Common myeloid progenitor, CD34-positive (primary cell): Measurements from ENCODE around the gene PPP1R3G.
"Not testable (repeated sequence)": the region's sequence is repeated elsewhere in the genome, so short reads cannot be mapped to it uniquely, and the experiment has no call there.

Source experiments
- CTCF ChIA-PET: fragments of 350-600 bp; sonication (Branson Sonifier 250); formaldehyde crosslinking; loops from one replicate; lab custom pipeline; 2021; ENCODE audit warnings: antibody characterized with exemption; lab: Charles Lee
- POLR2A ChIA-PET: fragments of 350-600 bp; sonication (Branson Sonifier 250); formaldehyde crosslinking; loops from one replicate; lab custom pipeline; 2021; ENCODE audit warnings: antibody characterized with exemption; lab: Charles Lee
- DNase-seq, 3 donors: peaks; one replicate each; pipeline versions ENCODE4 v3.0.0 to v3.0.0-alpha.2; 2013
- H3K27ac ChIP-seq, 2 experiments: 1 replicate in 1 of 2; 2 replicates in 1 of 2; pipeline ENCODE4 v1.7.0; 2013; ENCODE audit warnings: inconsistent platforms in 2 of 2, low read length in 2 of 2, mild to moderate bottlenecking in 2 of 2, low read depth in 1 of 2, moderate library complexity in 1 of 2; ENCODE audit not compliant: severe bottlenecking in 2 of 2, insufficient read depth in 1 of 2, poor library complexity in 1 of 2
- H3K27me3 ChIP-seq, 5 experiments: replicated peaks in 2 of 5; 1 replicate in 3 of 5; 2 replicates in 2 of 5; pipeline versions ENCODE4 v1.6.1 to v1.7.0; 2013; ENCODE audit warnings: low read length in 4 of 5, mild to moderate bottlenecking in 2 of 5, moderate library complexity in 2 of 5, inconsistent platforms in 1 of 5; ENCODE audit not compliant: insufficient read depth in 5 of 5, control insufficient read depth in 4 of 5
- H3K36me3 ChIP-seq, 4 experiments: 1 replicate in 2 of 4; 2 replicates in 2 of 4; pipeline versions ENCODE4 v1.6.1 to v1.7.0; 2013; ENCODE audit warnings: low read length in 3 of 4, control low read depth in 1 of 4, mild to moderate bottlenecking in 1 of 4; ENCODE audit not compliant: control insufficient read depth in 4 of 4, insufficient read depth in 4 of 4
- H3K4me1 ChIP-seq, 4 experiments: 1 replicate in 3 of 4; 2 replicates in 1 of 4; pipeline versions ENCODE4 v1.6.1 to v1.7.1; 2013; ENCODE audit warnings: low read length in 3 of 4, mild to moderate bottlenecking in 3 of 4, control low read depth in 1 of 4, inconsistent platforms in 1 of 4, moderate library complexity in 1 of 4; ENCODE audit not compliant: control insufficient read depth in 4 of 4, insufficient read depth in 4 of 4; ENCODE audit errors: control extremely low read depth in 1 of 4
- H3K4me3 ChIP-seq, 7 experiments: 1 replicate in 4 of 7; 2 replicates in 3 of 7; pipeline versions ENCODE4 v1.5.1 to v1.7.0; 2013; ENCODE audit warnings: mild to moderate bottlenecking in 7 of 7, low read length in 6 of 7, moderate library complexity in 6 of 7, inconsistent platforms in 2 of 7, low read depth in 2 of 7, control low read depth in 1 of 7; ENCODE audit not compliant: insufficient read depth in 4 of 7, control insufficient read depth in 1 of 7; ENCODE audit errors: extremely low read depth in 1 of 7
- H3K9me3 ChIP-seq, 5 experiments: 1 replicate in 4 of 5; 2 replicates in 1 of 5; pipeline versions ENCODE4 v1.6.1 to v1.7.1; 2013; ENCODE audit warnings: low read length in 4 of 5, mild to moderate bottlenecking in 2 of 5, inconsistent platforms in 1 of 5, low read depth in 1 of 5, moderate library complexity in 1 of 5; ENCODE audit not compliant: control insufficient read depth in 4 of 5, insufficient read depth in 2 of 5; ENCODE audit errors: control extremely low read depth in 1 of 5
- WGBS: methylation state at CpG from one replicate; pipeline ENCODE4 v1.1.5; 2013; ENCODE audit not compliant: insufficient coverage; 5-methylcytosine and 5-hydroxymethylcytosine counted together

The PPP1R3G gene

DNA sequence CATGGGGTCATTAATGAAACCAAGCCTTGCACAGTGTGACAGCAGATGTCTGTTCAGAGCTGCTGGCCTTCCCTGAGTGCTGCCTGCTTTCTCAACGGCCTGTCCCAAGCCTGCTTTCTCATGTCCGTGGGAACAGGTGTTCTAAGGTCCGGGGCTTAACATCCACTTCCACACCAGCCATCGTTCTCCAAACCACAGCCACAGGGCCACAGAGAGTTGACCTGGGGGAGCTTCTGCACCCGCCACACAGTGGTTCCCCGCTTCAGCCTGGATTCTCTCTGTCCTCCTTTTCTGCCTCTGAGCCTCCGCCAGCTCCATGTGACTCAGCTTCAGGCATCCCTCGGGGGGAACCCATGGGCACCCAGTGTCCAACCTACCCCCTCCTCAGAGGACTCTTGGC lies 26.9 kb upstream of the PPP1R3G start:
- ChIA-PET CTCF (interaction anchor here (1.7 kb wide), 1 partner anchor 322 kb away, joined by 5 read pairs; no protein-coding TSS in a partner anchor), POLR2A (interaction anchor here (0.6 to 0.8 kb wide), 3 partner anchors 18 to 27 kb away, joined by 3 to 5 read pairs (median 4); no protein-coding TSS in a partner anchor)
- 55% methylated on average over 7 of the region's 8 CpGs for WGBS

GRCh38 chr6:5059036-5059896 lies 25.9 kb upstream of the PPP1R3G start:
- H3K27ac ChIP-seq = no peak overlapping the region
- 94% methylated on average over 10 of the region's 11 CpGs for WGBS
- no peaks in the 10 kb centered on the region for H3K36me3 ChIP-seq
- H3K4me3 ChIP-seq = no peak overlapping the region
- ChIA-PET CTCF (no interaction called here), POLR2A (no interaction called here)
- H3K4me1 ChIP-seq = peaks cover 0 to 5% (median 2%) of the 10 kb centered on the region in 4 experiments
- DNase-seq = no peak
- H3K27me3 ChIP-seq = no peaks in the 10 kb centered on the region
- H3K9me3 ChIP-seq = no peaks in the 10 kb centered on the region

More for the DNA sequence above, 26.9 kb upstream of the PPP1R3G start:
- no peaks in the 10 kb centered on the region for H3K9me3 ChIP-seq
- H3K4me1 ChIP-seq = peaks cover 0 to 15% (median 9%) of the 10 kb centered on the region in 4 experiments
- no peaks in the 10 kb centered on the region for H3K27me3 ChIP-seq
- H3K4me3 ChIP-seq = no peak overlapping the region
- no peaks in the 10 kb centered on the region for H3K36me3 ChIP-seq
- no peak overlapping the region for H3K27ac ChIP-seq
- DNase-seq = no peak

DNA sequence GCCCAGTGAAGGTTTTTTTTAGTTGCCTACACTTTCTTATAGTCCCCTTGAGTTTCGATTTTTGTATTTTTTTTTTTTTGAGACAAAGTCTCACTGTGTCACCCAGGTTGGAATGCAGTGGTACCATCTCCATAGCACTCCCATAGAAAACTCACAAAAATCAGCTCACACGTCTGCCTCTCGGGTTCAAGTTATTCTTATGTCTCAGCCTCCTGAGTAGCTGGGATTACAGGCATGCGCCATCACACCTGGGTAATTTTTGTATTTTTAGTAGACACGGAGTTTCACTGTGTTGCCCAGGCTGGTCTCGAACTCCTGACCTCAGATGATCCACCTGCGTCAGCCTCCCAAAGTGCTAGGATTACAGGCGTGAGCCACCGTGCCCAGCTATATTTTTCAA lies 24.7 kb upstream of the PPP1R3G start:
- H3K27me3 ChIP-seq, H3K9me3 ChIP-seq, H3K36me3 ChIP-seq, H3K27ac ChIP-seq, CTCF ChIA-PET, POLR2A ChIA-PET, H3K4me1 ChIP-seq, DNase-seq, H3K4me3 ChIP-seq: not testable (repeated sequence)
- WGBS = 100% methylated on average over 4 of the region's 9 CpGs

GRCh38 chr6:5061152-5061551 lies 24.0 kb upstream of the PPP1R3G start:
- DNase-seq = no peak
- Histone ChIP-seq H3K27me3 (no peaks in the 10 kb centered on the region), H3K4me3 (no peak overlapping the region), H3K36me3 (no peaks in the 10 kb centered on the region), H3K9me3 (no peaks in the 10 kb centered on the region), H3K27ac (no peak overlapping the region), H3K4me1 (peaks cover 0 to 3% (median 1%) of the 10 kb centered on the region in 4 experiments)
- 100% methylated on average over 2 of the region's 3 CpGs for WGBS
- ChIA-PET CTCF (no interaction called here), POLR2A (no interaction called here)

GRCh38 chr6:5063617-5064016 lies 21.5 kb upstream of the PPP1R3G start:
- Histone ChIP-seq H3K27me3 (no peaks in the 10 kb centered on the region), H3K36me3 (no peaks in the 10 kb centered on the region), H3K4me1 (no peaks in the 10 kb centered on the region), H3K4me3 (no peak overlapping the region), H3K27ac (no peak overlapping the region), H3K9me3 (peaks cover 0 to 2% (median 0%) of the 10 kb centered on the region in 5 experiments)
- ChIA-PET CTCF (interaction anchor here (1.0 kb wide), 1 partner anchor 10 kb away, joined by 3 read pairs; no protein-coding TSS in a partner anchor), POLR2A (no interaction called here)
- no peak for DNase-seq
- 88% methylated on average over 8 of the region's 8 CpGs for WGBS

- no peaks in the 10 kb centered on the region for H3K36me3 ChIP-seq
- POLR2A ChIA-PET = no interaction called here
- peaks cover 0 to 2% (median 0%) of the 10 kb centered on the region in 5 experiments for H3K9me3 ChIP-seq
- no peak for DNase-seq
- 97% methylated on average over 9 of the region's 24 CpGs for WGBS
- CTCF ChIA-PET = no interaction called here
- H3K27ac ChIP-seq = no peak overlapping the region
- no peaks in the 10 kb centered on the region for H3K27me3 ChIP-seq
- no peaks in the 10 kb centered on the region for H3K4me1 ChIP-seq
- H3K4me3 ChIP-seq = no peak overlapping the region
Measured at GRCh38 chr6:5066456-5067093, 18.6 kb upstream of the PPP1R3G start.

DNA sequence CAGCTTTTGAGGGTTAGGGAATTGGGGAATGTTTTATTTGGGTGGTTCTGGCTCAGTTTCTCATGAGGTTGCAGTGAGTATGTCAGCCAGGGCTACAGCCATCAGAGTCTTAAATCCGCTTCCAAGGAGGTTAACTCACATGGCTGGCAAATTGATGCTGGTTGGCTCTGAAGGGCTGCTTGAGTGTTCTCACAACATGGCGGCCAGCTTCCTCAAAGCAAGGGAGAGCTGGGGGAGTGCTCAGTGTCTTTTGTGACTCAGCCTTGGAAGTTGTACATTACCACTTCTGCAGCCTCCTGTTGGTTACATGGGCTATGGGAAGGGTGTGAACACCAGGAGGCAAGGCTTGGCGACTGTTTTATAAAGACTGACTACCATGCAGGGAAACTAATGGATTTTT lies 17.8 kb upstream of the PPP1R3G start:
- 92% methylated on average over 2 of the region's 3 CpGs for WGBS
- ChIA-PET CTCF (no interaction called here), POLR2A (no interaction called here)
- Histone ChIP-seq H3K4me1 (no peaks in the 10 kb centered on the region), H3K27me3 (no peaks in the 10 kb centered on the region), H3K4me3 (no peak overlapping the region), H3K9me3 (peaks cover 0 to 2% (median 0%) of the 10 kb centered on the region in 5 experiments), H3K36me3 (no peaks in the 10 kb centered on the region), H3K27ac (no peak overlapping the region)
- DNase-seq = no peak
